ENCODE data around the gene NFS1.
"Not testable (repeated sequence)": the region's sequence is repeated elsewhere in the genome, so short reads cannot be mapped to it uniquely, and the experiment has no call there.

Gene NFS1

DNA sequence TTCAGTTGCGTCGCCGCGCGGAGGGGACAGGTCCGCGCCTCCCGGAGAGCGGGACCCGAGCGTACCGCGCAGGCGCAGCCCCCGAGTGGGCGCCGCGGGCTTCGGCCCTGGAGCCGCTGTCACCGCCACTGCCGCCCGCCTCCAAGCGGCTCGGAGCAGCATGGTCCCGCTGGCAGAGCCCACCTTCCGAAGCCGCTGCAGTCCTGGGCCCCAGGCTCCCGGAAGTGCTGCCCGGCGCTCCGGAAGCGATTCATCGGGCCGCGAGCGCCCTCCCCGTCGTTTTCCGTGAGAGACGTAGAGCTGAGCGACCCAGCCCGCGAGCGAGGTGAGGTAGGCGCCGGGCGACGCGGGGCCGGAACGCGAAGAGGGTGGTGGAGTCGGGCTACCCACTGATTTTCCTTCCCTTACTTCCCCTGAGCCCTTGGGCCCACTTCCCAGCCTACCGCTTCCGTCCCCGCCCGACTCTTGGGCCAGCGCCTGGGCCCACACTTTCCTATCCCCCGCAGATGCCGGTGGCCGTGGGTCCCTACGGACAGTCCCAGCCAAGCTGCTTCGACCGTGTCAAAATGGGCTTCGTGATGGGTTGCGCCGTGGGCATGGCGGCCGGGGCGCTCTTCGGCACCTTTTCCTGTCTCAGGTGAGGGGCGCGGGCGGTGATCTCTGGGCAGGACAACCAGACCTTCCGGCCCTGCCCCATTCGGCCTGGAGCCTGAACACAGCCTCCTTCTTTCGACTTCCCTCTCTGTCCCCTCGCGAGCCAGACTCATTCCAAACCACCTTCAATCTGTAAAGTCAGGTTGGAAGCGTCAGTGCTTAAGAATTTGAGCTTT, at the start of gene NFS1, which contains the start of gene ROMO1:
Gene NFS1 (minus strand): TSS at position 226 of the 830 bp plus-strand sequence. CDS start 64 bp downstream, at position 162.
Gene ROMO1 (plus strand): TSS at position 279 of the 830 bp plus-strand sequence. CDS start 228 bp downstream, at position 507.
- peaks cover 19% of the 10 kb centered on the region for H3K36me3 ChIP-seq (ENCODE audit: insufficient read depth, low read length)
- H3K27ac ChIP-seq (ENCODE audit: low read depth, low read length): peak within 1 kb of the TSS; percentile 84
- H3K4me3 ChIP-seq (ENCODE audit: low read depth, low read length): peak within 1 kb of the TSS; percentile 93
- no peaks in the 10 kb centered on the region for H3K27me3 ChIP-seq (ENCODE audit: insufficient read depth, low read length)
- H3K79me2 ChIP-seq (ENCODE audit: control insufficient read depth, insufficient read depth, low read length, unreplicated experiment): peaks cover 31% of the 10 kb centered on the region
- peaks cover 28% of the 10 kb centered on the region for H3K4me1 ChIP-seq (ENCODE audit: control insufficient read depth, insufficient read depth, low read length, unreplicated experiment)
- peak within 1 kb of the TSS; percentile 85 for H2AFZ ChIP-seq (ENCODE audit: low read length, unreplicated experiment)

DNA sequence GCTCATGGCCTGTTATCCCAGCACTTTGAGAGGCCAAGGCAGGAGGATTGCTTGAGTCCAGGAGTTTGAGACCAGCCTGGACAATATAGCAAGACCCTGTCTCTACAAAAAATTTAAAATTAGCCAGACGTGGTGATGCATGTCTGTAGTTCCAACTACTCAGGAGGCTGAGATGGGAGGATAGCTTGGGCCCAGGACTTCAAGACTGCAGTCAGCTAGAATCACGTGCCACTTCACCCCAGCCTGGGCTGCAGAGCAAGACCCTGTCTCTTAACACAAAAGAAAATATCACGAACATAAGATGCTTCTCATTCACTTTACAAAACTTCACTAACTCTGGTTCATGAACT, 45.3 kb upstream of the NFS1 start:
- peak overlapping the region; percentile 6 for H2AFZ ChIP-seq (ENCODE audit: low read length, unreplicated experiment)
- H3K4me3 ChIP-seq (ENCODE audit: low read depth, low read length); H3K27me3 ChIP-seq (ENCODE audit: insufficient read depth, low read length): not testable (repeated sequence)
- peaks cover 17% of the 10 kb centered on the region for H3K4me1 ChIP-seq (ENCODE audit: control insufficient read depth, insufficient read depth, low read length, unreplicated experiment)
- peaks cover 35% of the 10 kb centered on the region for H3K79me2 ChIP-seq (ENCODE audit: control insufficient read depth, insufficient read depth, low read length, unreplicated experiment)
- H3K36me3 ChIP-seq (ENCODE audit: insufficient read depth, low read length): peaks cover 13% of the 10 kb centered on the region
- H3K27ac ChIP-seq (ENCODE audit: low read depth, low read length): peak overlapping the region; percentile 80

DNA sequence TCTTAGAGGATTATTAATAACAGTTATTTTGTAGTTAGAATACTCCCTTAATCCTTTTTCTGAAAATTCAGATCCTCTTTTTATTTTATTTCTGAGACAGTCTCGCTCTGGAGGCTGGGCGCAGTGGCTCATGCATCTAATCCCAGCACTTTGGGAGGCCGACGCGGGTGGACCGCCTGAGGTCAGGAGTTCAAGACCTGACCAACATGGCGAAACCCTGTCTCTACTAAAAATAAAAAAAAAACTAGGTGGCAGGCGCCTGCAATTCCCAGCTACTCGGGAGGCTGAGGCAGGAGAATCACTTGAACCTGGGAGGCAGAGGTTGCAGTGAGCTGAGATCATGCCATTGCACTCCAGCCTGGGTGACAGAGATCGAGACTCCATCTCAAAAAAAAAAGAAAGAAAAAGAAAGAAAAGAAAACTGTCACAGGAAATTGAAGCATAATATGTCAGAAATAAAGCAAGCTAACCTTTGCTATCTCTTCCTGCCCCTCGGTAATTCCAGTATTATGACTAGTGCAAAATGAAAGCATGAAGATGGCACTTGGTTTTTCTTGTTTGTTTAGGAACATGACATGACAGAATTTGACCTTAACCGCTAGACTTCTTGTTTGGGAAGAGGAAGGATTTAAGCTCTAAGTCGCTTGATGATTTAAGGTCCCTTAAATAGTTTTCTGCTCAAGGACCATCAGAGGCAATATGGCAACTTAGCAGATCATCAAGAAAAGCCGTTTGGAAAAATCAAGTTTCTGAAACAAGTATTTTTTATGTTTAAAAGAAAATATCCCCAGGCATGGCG, 44.7 kb upstream of the NFS1 start:
- peak overlapping the region; percentile 74 for H3K4me3 ChIP-seq (ENCODE audit: low read depth, low read length)
- peaks cover 17% of the 10 kb centered on the region for H3K36me3 ChIP-seq (ENCODE audit: insufficient read depth, low read length)
- H3K4me1 ChIP-seq (ENCODE audit: control insufficient read depth, insufficient read depth, low read length, unreplicated experiment): peaks cover 20% of the 10 kb centered on the region
- peak overlapping the region; percentile 80 for H3K27ac ChIP-seq (ENCODE audit: low read depth, low read length)
- H3K27me3 ChIP-seq (ENCODE audit: insufficient read depth, low read length): no peaks in the 10 kb centered on the region
- peak overlapping the region; percentile 77 for H2AFZ ChIP-seq (ENCODE audit: low read length, unreplicated experiment)
- H3K79me2 ChIP-seq (ENCODE audit: control insufficient read depth, insufficient read depth, low read length, unreplicated experiment): peaks cover 40% of the 10 kb centered on the region

DNA sequence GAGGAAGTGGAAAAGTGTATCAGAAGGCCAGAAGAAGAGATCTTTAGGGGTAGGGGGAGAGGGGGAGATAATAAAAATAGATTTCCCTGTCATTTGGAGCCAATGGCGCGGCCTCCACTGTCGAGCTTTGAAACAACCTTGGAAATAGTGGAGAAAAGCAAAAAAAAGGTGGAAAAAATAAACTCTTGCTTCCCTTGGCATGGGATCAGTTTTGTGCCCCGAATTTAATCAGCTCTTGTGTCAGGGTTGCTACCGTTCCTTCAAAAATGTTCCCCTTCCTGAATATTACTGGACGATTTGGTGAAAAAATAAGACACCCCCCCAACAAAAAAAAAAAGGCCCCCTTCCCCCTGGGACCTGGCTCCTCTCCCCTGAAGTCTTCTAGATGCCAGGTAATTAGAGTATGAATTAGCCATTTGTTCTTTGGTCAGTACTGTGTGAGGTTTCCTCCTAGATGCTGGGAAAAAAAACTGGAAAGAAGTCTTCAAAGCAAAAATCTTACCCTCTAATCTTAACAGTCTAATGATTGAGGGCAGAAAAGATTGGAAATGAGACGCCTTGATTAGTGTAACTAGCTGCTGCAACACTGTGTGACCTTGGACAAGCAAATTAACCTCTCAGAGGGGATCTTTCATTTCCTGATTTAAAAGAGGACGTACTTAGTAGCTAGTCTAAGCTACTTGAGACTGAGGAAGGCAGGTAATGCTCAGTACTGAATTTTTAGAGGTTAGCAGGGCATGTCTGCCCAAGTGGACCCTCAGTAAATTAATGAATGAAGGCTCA, 43.8 kb upstream of the NFS1 start:
- Histone ChIP-seq H3K4me3 (ENCODE audit: low read depth, low read length) (peak overlapping the region; percentile 74), H3K27ac (ENCODE audit: low read depth, low read length) (peak overlapping the region; percentile 80), H3K79me2 (ENCODE audit: control insufficient read depth, insufficient read depth, low read length, unreplicated experiment) (peaks cover 50% of the 10 kb centered on the region), H2AFZ (ENCODE audit: low read length, unreplicated experiment) (no peak overlapping the region), H3K36me3 (ENCODE audit: insufficient read depth, low read length) (peaks cover 27% of the 10 kb centered on the region), H3K27me3 (ENCODE audit: insufficient read depth, low read length) (no peaks in the 10 kb centered on the region), H3K4me1 (ENCODE audit: control insufficient read depth, insufficient read depth, low read length, unreplicated experiment) (peaks cover 30% of the 10 kb centered on the region)

DNA sequence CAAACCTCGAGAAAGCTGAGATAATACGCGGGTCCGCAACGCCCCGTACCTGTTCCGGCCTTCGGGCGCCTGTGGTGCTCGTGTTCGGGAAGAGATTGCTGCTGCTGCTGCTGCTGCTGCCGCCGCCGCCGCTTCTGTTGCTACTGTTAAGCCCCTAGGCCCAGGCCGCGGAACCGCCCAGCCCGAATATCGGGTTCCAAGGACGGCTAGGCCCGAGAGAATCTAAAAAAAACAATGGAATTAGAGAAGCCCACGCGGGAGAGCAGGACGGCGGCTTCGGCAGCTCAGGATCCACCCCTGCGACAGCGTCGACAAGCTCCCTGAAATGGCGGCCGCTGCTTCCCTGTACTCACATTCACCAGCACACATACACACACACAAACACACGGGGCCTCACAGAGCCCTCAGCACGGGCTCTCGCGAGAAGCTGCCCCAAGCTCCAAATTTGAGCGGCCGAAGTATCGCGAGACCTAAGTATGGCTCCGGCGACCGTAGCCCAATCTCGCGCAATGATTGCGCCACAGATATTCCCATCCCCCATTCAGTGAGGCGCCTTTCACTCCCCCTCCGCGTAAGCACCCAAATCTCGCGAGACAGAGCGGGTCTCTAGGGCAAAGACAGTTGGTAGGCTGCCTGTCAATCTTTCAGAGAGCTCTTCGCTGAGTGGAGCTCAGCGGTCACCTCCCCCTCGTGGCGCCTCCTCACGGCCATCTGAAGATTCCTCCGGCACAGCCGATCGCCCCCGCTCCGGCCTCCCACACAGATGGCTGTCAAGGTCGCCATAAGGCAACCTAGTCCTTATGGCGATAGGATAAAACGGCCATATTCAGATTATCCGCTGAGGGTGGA, 43.0 kb upstream of the NFS1 start, which contains the start of gene RBM39:
Gene RBM39 (minus strand): TSS at position 369 of the 849 bp plus-strand sequence. CDS start 1,386 bp downstream, outside the sequence.
- H3K4me1 ChIP-seq (ENCODE audit: control insufficient read depth, insufficient read depth, low read length, unreplicated experiment): peaks cover 31% of the 10 kb centered on the region
- H3K27me3 ChIP-seq (ENCODE audit: insufficient read depth, low read length): no peaks in the 10 kb centered on the region
- H3K79me2 ChIP-seq (ENCODE audit: control insufficient read depth, insufficient read depth, low read length, unreplicated experiment): peaks cover 57% of the 10 kb centered on the region
- H3K36me3 ChIP-seq (ENCODE audit: insufficient read depth, low read length): peaks cover 28% of the 10 kb centered on the region
- no peak within 1 kb of the TSS for H2AFZ ChIP-seq (ENCODE audit: low read length, unreplicated experiment)
- H3K27ac ChIP-seq (ENCODE audit: low read depth, low read length): peak within 1 kb of the TSS; percentile 93
- H3K4me3 ChIP-seq (ENCODE audit: low read depth, low read length): peak within 1 kb of the TSS; percentile 87

DNA sequence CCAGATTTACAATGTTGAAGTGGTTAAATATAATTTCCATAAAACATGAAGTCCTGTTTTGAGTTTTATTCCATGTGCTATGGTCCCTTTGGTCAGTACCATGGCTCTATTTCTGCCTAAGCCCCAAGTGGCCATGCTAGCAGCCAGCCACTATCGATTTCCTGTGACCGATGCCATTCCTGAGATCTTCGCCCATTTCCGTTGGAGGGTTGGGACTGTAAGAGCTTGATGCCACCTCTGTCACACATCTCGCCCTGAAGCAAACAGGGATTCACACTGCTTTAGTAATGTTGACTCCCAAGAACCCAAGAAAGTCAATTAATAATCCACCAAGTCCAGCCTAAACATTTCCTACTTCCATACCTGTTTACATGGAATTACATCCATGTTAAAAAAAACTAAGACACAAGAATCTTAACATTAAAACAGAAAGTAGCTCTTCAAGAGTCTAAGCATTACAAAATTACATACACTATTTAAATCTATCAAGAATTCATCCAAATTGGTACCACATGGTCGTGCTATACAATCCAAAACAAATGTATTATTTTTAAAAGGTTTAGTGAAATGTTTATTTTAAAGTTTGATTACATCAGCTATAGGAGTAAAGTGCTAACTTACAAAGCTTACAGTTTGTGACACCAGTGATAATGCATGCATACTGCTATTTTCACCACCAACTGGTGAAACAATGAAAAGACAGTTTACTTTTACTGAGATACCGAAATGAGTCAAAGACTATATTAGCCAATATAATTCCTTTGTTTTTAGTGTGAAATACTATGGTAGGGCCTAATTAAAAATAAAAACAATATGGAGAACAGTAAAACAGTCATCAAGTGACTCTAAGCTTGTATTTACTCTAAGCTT, 40.4 kb upstream of the NFS1 start:
- Histone ChIP-seq H3K79me2 (ENCODE audit: control insufficient read depth, insufficient read depth, low read length, unreplicated experiment) (peaks cover 83% of the 10 kb centered on the region), H3K27ac (ENCODE audit: low read depth, low read length) (peak overlapping the region; percentile 93), H3K4me3 (ENCODE audit: low read depth, low read length) (peak overlapping the region; percentile 87), H3K27me3 (ENCODE audit: insufficient read depth, low read length) (no peaks in the 10 kb centered on the region), H3K36me3 (ENCODE audit: insufficient read depth, low read length) (peaks cover 48% of the 10 kb centered on the region), H3K4me1 (ENCODE audit: control insufficient read depth, insufficient read depth, low read length, unreplicated experiment) (peaks cover 48% of the 10 kb centered on the region), H2AFZ (ENCODE audit: low read length, unreplicated experiment) (no peak overlapping the region)

DNA sequence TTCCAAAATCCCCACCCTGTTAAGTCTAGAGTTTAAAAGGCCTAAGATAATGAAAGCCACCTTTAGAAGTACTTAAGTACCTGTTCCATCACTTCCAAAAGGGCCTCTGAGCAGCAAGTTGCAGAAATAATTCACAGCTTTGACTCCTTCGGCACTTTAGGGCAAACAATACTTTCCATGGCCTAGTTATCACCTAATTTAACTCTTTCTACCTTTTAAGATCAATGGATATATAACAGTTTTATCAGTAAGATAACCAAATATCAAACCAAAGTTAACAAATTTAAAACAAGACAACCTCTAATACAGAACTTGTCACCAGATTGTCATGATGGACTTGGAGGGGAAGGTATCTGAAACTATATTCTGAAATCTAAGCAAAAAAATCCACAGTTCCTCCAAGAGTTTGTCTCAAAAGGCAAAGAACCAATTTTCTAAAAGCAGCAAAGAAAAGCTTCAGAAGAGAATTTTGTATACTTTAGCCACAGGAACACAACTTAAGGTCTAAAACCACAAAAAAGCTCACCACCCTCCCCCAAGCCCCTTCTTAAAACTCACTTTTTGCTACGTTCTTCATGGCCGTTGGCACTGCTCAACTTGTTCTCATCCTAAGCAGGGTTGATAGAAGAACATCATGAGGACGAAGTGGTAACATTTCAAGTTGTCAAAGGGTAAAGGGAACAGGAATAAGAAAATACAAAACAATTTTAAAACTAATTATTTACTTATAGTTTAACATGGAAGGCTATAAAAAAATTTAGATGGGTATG, 39.4 kb upstream of the NFS1 start:
- Histone ChIP-seq H3K27me3 (ENCODE audit: insufficient read depth, low read length) (no peaks in the 10 kb centered on the region), H3K4me1 (ENCODE audit: control insufficient read depth, insufficient read depth, low read length, unreplicated experiment) (peaks cover 50% of the 10 kb centered on the region), H3K4me3 (ENCODE audit: low read depth, low read length) (peak overlapping the region; percentile 30), H2AFZ (ENCODE audit: low read length, unreplicated experiment) (no peak overlapping the region), H3K36me3 (ENCODE audit: insufficient read depth, low read length) (peaks cover 58% of the 10 kb centered on the region), H3K79me2 (ENCODE audit: control insufficient read depth, insufficient read depth, low read length, unreplicated experiment) (peaks cover 92% of the 10 kb centered on the region), H3K27ac (ENCODE audit: low read depth, low read length) (no peak overlapping the region)

DNA sequence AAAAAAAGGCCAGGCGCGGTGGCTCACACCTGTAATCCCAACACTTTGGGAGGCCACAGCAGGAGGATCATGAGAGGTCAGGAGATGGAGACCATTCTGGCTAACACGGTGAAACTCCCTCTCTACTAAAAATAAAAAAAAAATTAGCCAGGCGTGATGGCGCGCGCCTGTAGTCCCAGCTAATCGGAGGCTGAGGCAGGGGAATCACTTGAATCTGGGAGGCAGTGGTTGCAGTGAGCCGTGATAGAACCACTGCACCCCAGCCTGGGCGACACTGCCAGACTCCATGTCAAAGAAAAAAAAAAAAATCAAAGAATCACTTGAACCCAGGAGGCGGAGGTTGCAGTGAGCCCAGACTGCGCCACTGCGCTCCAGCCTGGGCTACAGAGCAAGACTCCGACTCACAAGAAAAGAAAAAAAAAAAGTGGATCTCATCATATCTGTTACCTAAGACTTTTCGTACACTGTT, 38.7 kb upstream of the NFS1 start:
- H3K79me2 ChIP-seq (ENCODE audit: control insufficient read depth, insufficient read depth, low read length, unreplicated experiment): peaks cover 92% of the 10 kb centered on the region
- H3K36me3 ChIP-seq (ENCODE audit: insufficient read depth, low read length): peaks cover 61% of the 10 kb centered on the region
- peaks cover 45% of the 10 kb centered on the region for H3K4me1 ChIP-seq (ENCODE audit: control insufficient read depth, insufficient read depth, low read length, unreplicated experiment)
- H2AFZ ChIP-seq (ENCODE audit: low read length, unreplicated experiment): no peak overlapping the region
- peak overlapping the region; percentile 30 for H3K4me3 ChIP-seq (ENCODE audit: low read depth, low read length)
- H3K27ac ChIP-seq (ENCODE audit: low read depth, low read length): no peak overlapping the region
- no peaks in the 10 kb centered on the region for H3K27me3 ChIP-seq (ENCODE audit: insufficient read depth, low read length)

Measured in ACC112 (cell line).